T-helper 17 cell (primary cell): ENCODE measurements around the gene NTN1. TPM values are rescaled to one million over a fixed set of nuclear protein-coding genes. Genes with fewer than 3 reads are reported as not detected.

Source experiments
- ATAC-seq: fragments of 150-1000 bp; cut with Tn5 transposase; 2 replicates; pipeline ENCODE4 v1.10.0; 2021; ENCODE audit warnings: mild to moderate bottlenecking, moderate library complexity
- DNase-seq, 3 donors: peaks; one replicate each; pipeline versions ENCODE4 v3.0.0 to v3.0.0-alpha.2; 2020 to 2021
- H3K9me3 ChIP-seq: one replicate; pipeline ENCODE4 v1.7.0; 2013; ENCODE audit warnings: low read length, mild to moderate bottlenecking; ENCODE audit not compliant: control insufficient read depth, poor library complexity, severe bottlenecking
- H3K27ac Mint-ChIP-seq: one replicate; pipeline ENCODE4 v1.8.0; 2022; ENCODE audit warnings: mild to moderate bottlenecking, moderate library complexity, mixed read lengths
- H3K27me3 Mint-ChIP-seq: one replicate; pipeline ENCODE4 v1.8.0; 2022; ENCODE audit warnings: mixed read lengths
- H3K36me3 Mint-ChIP-seq: one replicate; pipeline ENCODE4 v1.8.0; 2022; ENCODE audit warnings: low read depth, mixed read lengths
- H3K4me1 Mint-ChIP-seq: one replicate; pipeline ENCODE4 v1.8.0; 2022; ENCODE audit warnings: mild to moderate bottlenecking, mixed read lengths
- H3K4me3 Mint-ChIP-seq: one replicate; pipeline ENCODE4 v1.8.0; 2022; ENCODE audit warnings: mild to moderate bottlenecking, moderate library complexity, mixed read lengths
- total RNA-seq, 4 donors: library from RNA in 2 of 4; stranded (reverse) in 2 of 4; gene quantifications; one replicate each; pipeline ENCODE4 v1.2.3 and lab custom pipeline; 2022 to 2026

Gene NTN1
- total RNA-seq, 2 donors from 2014 or later = 0.12 to 0.16 TPM

GRCh38 chr17:8997994-8998628 is 23.2 kb upstream of the NTN1 start:
- ATAC-seq (peak; percentile 84), DNase-seq (peak; percentile 66 to 77 (median 67))
- peaks cover 8% of the 10 kb centered on the region for H3K4me1 Mint-ChIP-seq
- H3K9me3 ChIP-seq = peaks cover 3% of the 10 kb centered on the region
- peaks cover 7% of the 10 kb centered on the region for H3K36me3 Mint-ChIP-seq
- H3K27ac Mint-ChIP-seq = no peak overlapping the region
- no peak overlapping the region for H3K4me3 Mint-ChIP-seq
- peaks cover 26% of the 10 kb centered on the region for H3K27me3 Mint-ChIP-seq

GRCh38 chr17:9001559-9001958 is 19.8 kb upstream of the NTN1 start:
- ATAC-seq = no peak
- DNase-seq = no peak
- peaks cover 3% of the 10 kb centered on the region for H3K9me3 ChIP-seq
- Mint-ChIP-seq H3K4me3 (peak overlapping the region; percentile 79), H3K27ac (no peak overlapping the region), H3K27me3 (peaks cover 50% of the 10 kb centered on the region), H3K4me1 (peaks cover 13% of the 10 kb centered on the region), H3K36me3 (peaks cover 7% of the 10 kb centered on the region)

- H3K4me3 Mint-ChIP-seq = peak overlapping the region; percentile 69
- no peak for DNase-seq
- H3K27ac Mint-ChIP-seq = peak overlapping the region; percentile 21
- H3K27me3 Mint-ChIP-seq = peaks cover 56% of the 10 kb centered on the region
- ATAC-seq = no peak
- peaks cover 13% of the 10 kb centered on the region for H3K4me1 Mint-ChIP-seq
- peaks cover 9% of the 10 kb centered on the region for H3K36me3 Mint-ChIP-seq
- H3K9me3 ChIP-seq = peaks cover 3% of the 10 kb centered on the region
These were observed 19.1 kb upstream of the NTN1 start for GRCh38 chr17:9002227-9002605.

GRCh38 chr17:9002606-9003354 is 18.5 kb upstream of the NTN1 start:
- Mint-ChIP-seq H3K4me3 (peak overlapping the region; percentile 69), H3K27ac (peak overlapping the region; percentile 21), H3K4me1 (peaks cover 13% of the 10 kb centered on the region)

GRCh38 chr17:9003355-9004131 is 17.8 kb upstream of the NTN1 start:
- peak overlapping the region; percentile 60 for H3K4me3 Mint-ChIP-seq
- DNase-seq = no peak
- H3K36me3 Mint-ChIP-seq = peaks cover 11% of the 10 kb centered on the region
- no peak overlapping the region for H3K27ac Mint-ChIP-seq
- peaks cover 13% of the 10 kb centered on the region for H3K4me1 Mint-ChIP-seq
- ATAC-seq = no peak
- peaks cover 3% of the 10 kb centered on the region for H3K9me3 ChIP-seq
- peaks cover 65% of the 10 kb centered on the region for H3K27me3 Mint-ChIP-seq

More at GRCh38 chr17:9002606-9003354, 18.5 kb upstream of the NTN1 start:
- H3K9me3 ChIP-seq = peaks cover 3% of the 10 kb centered on the region
- Mint-ChIP-seq H3K36me3 (peaks cover 11% of the 10 kb centered on the region), H3K27me3 (peaks cover 62% of the 10 kb centered on the region)
- no peak for DNase-seq
- peak; percentile 76 for ATAC-seq

- H3K27me3 Mint-ChIP-seq = peaks cover 73% of the 10 kb centered on the region
These were observed 17.0 kb upstream of the NTN1 start for GRCh38 chr17:9004132-9004960.

GRCh38 chr17:9004961-9005285 is 16.4 kb upstream of the NTN1 start:
- Mint-ChIP-seq H3K36me3 (peaks cover 11% of the 10 kb centered on the region), H3K27ac (no peak overlapping the region), H3K27me3 (peaks cover 75% of the 10 kb centered on the region), H3K4me1 (peaks cover 13% of the 10 kb centered on the region), H3K4me3 (peak overlapping the region; percentile 74)
- ATAC-seq = no peak
- peaks cover 3% of the 10 kb centered on the region for H3K9me3 ChIP-seq
- no peak for DNase-seq

More at GRCh38 chr17:9004132-9004960, 17.0 kb upstream of the NTN1 start:
- peaks cover 3% of the 10 kb centered on the region for H3K9me3 ChIP-seq
- H3K4me3 Mint-ChIP-seq = peak overlapping the region; percentile 60
- ATAC-seq (no peak), DNase-seq (no peak)
- peaks cover 11% of the 10 kb centered on the region for H3K36me3 Mint-ChIP-seq
- H3K4me1 Mint-ChIP-seq = peaks cover 13% of the 10 kb centered on the region
- no peak overlapping the region for H3K27ac Mint-ChIP-seq

GRCh38 chr17:9006175-9006767 is 15.0 kb upstream of the NTN1 start:
- no peak overlapping the region for H3K27ac Mint-ChIP-seq
- DNase-seq = no peak
- H3K9me3 ChIP-seq = no peaks in the 10 kb centered on the region
- H3K27me3 Mint-ChIP-seq = peaks cover 79% of the 10 kb centered on the region
- peaks cover 11% of the 10 kb centered on the region for H3K36me3 Mint-ChIP-seq
- H3K4me1 Mint-ChIP-seq = peaks cover 13% of the 10 kb centered on the region
- ATAC-seq = no peak
- H3K4me3 Mint-ChIP-seq = no peak overlapping the region

- DNase-seq (no peak), ATAC-seq (no peak)
- no peak overlapping the region for H3K27ac Mint-ChIP-seq
- peaks cover 7% of the 10 kb centered on the region for H3K36me3 Mint-ChIP-seq
- H3K4me3 Mint-ChIP-seq = no peak overlapping the region
- no peaks in the 10 kb centered on the region for H3K9me3 ChIP-seq
- peaks cover 9% of the 10 kb centered on the region for H3K4me1 Mint-ChIP-seq
- peaks cover 74% of the 10 kb centered on the region for H3K27me3 Mint-ChIP-seq
These were observed 14.1 kb upstream of the NTN1 start for GRCh38 chr17:9007052-9007714.

GRCh38 chr17:9009096-9009495 is 12.2 kb upstream of the NTN1 start:
- no peak overlapping the region for H3K27ac Mint-ChIP-seq
- H3K9me3 ChIP-seq = no peaks in the 10 kb centered on the region
- peaks cover 5% of the 10 kb centered on the region for H3K4me1 Mint-ChIP-seq
- ATAC-seq = no peak
- no peak overlapping the region for H3K4me3 Mint-ChIP-seq
- no peak for DNase-seq
- peaks cover 8% of the 10 kb centered on the region for H3K36me3 Mint-ChIP-seq
- peaks cover 84% of the 10 kb centered on the region for H3K27me3 Mint-ChIP-seq

GRCh38 chr17:9009737-9010136 is 11.6 kb upstream of the NTN1 start:
- no peak overlapping the region for H3K27ac Mint-ChIP-seq
- H3K4me1 Mint-ChIP-seq = peaks cover 5% of the 10 kb centered on the region
- no peak for ATAC-seq
- no peak overlapping the region for H3K4me3 Mint-ChIP-seq
- DNase-seq = no peak
- peaks cover 8% of the 10 kb centered on the region for H3K36me3 Mint-ChIP-seq
- H3K9me3 ChIP-seq = no peaks in the 10 kb centered on the region
- H3K27me3 Mint-ChIP-seq = peaks cover 85% of the 10 kb centered on the region

- H3K27me3 Mint-ChIP-seq = peaks cover 75% of the 10 kb centered on the region
- H3K27ac Mint-ChIP-seq = no peak overlapping the region
- DNase-seq (no peak), ATAC-seq (no peak)
- H3K4me3 Mint-ChIP-seq = no peak overlapping the region
- H3K9me3 ChIP-seq = no peaks in the 10 kb centered on the region
- H3K4me1 Mint-ChIP-seq = peaks cover 3% of the 10 kb centered on the region
- H3K36me3 Mint-ChIP-seq = peaks cover 10% of the 10 kb centered on the region
These were observed 10.3 kb upstream of the NTN1 start for GRCh38 chr17:9011001-9011400.
